ENCODE data around the gene SUSD3. TPM values are rescaled to one million over a fixed set of nuclear protein-coding genes. Genes with fewer than 3 reads are reported as not detected.

The SUSD3 gene
- total RNA-seq, 4 donors from 2014 or later: 2.8 to 8.1 (median 5.6) TPM

DNA sequence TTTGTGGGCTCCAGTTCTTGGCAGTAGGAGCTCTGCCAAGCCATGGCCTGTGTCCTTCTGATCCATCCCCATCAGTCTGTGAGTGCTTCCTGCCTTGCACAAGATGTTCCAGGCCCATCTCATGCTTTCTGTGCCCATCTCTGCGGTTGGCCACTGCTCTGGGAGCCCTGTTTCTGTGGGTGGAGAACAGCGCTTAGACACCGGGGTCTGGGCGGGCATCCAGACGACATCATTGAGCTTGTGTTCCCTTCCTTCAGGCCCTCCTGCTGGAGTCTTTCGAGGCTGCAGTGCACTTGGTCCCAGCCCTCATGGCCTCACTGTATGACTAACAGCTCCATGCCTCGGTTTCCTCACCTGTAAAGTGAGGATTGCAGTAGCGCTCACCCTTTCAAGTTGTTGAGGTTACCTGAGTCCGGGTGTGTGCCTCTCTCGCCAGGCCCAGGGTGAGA, 22.6 kb downstream of the SUSD3 start:
- TF ChIP-seq POLR2A (IDR thresholded peaks at IDR 0.05): no peak
- TF ChIP-seq, protein P1, sequence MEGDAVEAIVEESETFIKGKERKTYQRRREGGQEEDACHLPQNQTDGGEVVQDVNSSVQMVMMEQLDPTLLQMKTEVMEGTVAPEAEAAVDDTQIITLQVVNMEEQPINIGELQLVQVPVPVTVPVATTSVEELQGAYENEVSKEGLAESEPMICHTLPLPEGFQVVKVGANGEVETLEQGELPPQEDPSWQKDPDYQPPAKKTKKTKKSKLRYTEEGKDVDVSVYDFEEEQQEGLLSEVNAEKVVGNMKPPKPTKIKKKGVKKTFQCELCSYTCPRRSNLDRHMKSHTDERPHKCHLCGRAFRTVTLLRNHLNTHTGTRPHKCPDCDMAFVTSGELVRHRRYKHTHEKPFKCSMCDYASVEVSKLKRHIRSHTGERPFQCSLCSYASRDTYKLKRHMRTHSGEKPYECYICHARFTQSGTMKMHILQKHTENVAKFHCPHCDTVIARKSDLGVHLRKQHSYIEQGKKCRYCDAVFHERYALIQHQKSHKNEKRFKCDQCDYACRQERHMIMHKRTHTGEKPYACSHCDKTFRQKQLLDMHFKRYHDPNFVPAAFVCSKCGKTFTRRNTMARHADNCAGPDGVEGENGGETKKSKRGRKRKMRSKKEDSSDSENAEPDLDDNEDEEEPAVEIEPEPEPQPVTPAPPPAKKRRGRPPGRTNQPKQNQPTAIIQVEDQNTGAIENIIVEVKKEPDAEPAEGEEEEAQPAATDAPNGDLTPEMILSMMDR (IDR thresholded peaks at IDR 0.05): no peak
- WGBS, 2 donors: 84% methylated on average over 10 of the region's 10 CpGs
- intact Hi-C loops (cut with DNase I; ENCODE audit: low total_unique reads): no loop called here
- DNase-seq (ENCODE audit: low spot score in 2 of 2): peak in 1 of 2 donors; percentile 53
- H3K4me3 ChIP-seq (ENCODE audit: low read depth, poor library complexity, severe bottlenecking): no peak overlapping the region

DNA sequence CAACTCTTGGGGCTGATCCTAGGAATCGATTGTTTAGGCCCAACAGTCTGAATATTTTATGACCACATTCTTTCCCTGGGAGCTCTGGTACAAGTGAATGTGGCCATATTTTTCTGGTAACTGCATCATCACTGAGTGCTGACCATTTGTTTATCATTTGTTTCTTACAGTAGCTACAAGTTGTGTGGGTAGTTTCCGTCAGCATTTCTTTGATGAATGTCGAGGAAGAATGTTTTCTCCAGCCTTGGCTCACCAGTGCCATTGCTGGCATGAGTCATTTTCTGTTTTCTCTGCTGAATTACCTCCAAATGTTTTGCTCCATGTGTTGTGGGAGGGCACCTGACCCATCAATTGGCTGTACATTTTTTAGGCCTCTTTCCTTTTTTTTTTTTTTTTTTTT, 23.4 kb downstream of the SUSD3 start:
- no peak overlapping the region for H3K4me3 ChIP-seq (ENCODE audit: low read depth, poor library complexity, severe bottlenecking)
- 70 to 74% methylated on average over 3 of the region's 3 CpGs for WGBS, 2 donors
- DNase-seq (ENCODE audit: low spot score in 2 of 2): no peak
- intact Hi-C loops (cut with DNase I; ENCODE audit: low total_unique reads): no loop called here
- TF ChIP-seq, protein P1 (IDR thresholded peaks at IDR 0.05): no peak
- no peak for TF ChIP-seq POLR2A (IDR thresholded peaks at IDR 0.05)

DNA sequence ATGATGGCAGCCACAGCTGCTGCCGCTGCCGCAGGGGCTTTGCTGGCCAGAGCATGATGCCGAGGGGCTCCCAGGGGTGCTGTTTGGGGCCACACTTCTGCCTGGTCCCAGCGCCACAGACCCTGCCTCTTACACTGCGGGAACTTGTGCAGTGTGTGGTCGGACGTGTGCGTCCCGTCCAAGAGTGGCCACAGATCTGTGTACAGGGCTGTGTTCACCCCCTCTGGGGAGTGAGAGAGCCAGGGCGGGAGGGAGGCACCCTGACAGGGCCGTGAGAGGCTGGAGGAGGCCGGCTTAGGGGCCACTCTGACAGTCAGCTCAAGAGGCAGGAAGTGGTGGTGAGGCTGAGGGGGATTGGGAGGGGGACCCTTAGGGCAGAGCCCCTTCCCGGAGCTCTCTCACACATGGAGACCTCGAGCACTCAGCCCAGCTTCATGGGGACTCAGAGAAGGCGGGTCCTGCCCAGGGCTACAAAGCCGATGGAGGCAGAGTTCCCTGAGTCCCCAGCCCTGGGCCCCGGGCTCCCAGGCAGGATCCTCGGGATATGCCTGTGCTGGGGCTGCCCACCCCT, 24.4 kb downstream of the SUSD3 start:
- WGBS, 2 donors: 55 to 66% methylated on average over 16 of the region's 18 CpGs
- no peak overlapping the region for H3K4me3 ChIP-seq (ENCODE audit: low read depth, poor library complexity, severe bottlenecking)
- TF ChIP-seq, protein P1 (IDR thresholded peaks at IDR 0.05): no peak
- no peak for TF ChIP-seq POLR2A (IDR thresholded peaks at IDR 0.05)
- intact Hi-C loops (cut with DNase I; ENCODE audit: low total_unique reads): no loop called here
- peak in 1 of 2 donors; percentile 77 for DNase-seq (ENCODE audit: low spot score in 2 of 2)

DNA sequence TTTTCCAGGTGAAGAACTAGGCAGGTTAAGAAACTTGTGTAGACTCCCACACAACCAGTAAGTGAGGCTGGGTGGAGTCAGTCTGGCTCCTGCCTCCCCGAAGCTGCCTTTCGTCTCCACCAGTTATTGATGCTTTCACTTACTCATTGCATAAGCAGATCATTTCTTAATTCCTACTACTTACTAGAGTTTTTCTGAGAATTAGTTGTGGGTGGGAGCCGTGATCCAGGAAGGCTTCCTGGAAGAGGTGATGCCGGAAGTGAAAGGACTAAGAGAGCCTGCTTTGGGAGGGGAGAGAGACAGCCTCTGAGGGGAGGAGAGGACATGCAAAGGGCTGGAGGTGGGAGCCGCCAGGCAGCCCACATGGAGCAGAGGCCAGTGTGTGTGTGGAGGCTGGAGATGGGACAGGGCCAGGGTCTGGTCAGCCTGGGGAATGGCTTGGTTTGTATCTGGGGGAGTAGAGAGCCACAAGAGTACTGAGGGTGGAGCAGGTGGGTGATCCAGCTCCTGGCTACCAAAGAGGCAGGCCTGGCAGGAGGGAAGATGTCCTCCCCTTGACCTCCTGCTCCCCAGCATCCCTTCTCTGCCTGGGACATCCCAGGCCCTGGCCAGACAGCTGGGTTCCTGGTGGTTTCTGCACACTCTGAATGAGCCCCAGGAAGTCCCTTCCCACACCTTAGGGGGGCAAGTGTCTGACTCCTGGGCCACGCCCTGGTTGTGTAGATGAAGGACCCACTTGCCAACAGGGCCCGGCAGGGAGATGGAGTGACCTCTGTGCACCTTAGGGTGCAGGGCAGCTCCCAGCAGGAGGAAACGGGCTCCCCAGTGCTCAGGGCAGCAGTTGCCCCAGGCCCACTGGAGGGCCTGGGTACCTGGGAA, 25.3 kb downstream of the SUSD3 start:
- 65 to 76% methylated on average over 5 to 7 of the region's 8 CpGs for WGBS, 2 donors
- intact Hi-C loops (cut with DNase I; ENCODE audit: low total_unique reads): no loop called here
- DNase-seq (ENCODE audit: low spot score in 2 of 2): peak in 1 of 2 donors; percentile 52
- no peak for TF ChIP-seq POLR2A (IDR thresholded peaks at IDR 0.05)
- H3K4me3 ChIP-seq (ENCODE audit: low read depth, poor library complexity, severe bottlenecking): no peak overlapping the region

DNA sequence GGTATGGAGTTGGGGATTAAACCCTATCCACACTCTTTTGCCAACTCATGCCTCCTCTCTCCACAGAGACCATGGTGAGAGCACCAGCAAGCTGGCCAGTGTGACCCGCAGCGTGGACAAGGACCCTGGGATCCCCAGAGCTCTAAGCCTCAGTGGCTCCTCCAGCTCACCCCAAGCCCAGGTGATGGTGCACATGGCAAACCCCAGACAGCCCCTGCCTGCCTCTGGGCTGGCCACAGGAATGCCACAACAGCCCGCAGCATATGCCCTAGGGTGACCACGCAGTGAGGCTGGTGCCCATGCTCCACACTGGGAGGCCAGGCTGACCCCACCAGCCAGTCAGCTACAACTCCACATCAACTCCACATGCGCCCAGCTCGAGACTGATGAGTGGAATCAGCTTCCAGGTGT, 26.0 kb downstream of the SUSD3 start:
- 97 to 100% methylated on average over 4 of the region's 6 CpGs for WGBS, 2 donors

DNA sequence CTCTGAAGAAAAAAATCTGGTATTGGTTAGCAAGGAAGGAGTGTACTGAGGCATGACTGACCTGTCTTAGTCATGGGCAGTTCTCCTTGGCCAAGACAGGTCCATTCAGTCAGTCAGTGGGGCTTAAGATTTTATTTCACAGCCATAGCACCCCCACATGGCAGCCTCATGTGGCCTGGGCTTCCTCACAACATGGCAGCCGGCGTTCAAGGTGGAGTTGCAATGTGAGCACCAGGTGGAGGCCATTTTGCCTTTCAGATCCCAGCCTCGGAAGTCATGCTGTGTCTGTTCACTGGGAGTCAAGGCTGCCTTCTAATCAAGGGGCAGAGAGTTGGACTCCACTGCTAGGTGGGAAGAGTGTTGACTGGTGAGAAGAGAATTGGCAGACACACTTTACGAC, 27.2 kb downstream of the SUSD3 start:
- peak in 1 of 2 donors; percentile 64 for DNase-seq (ENCODE audit: low spot score in 2 of 2)
- TF ChIP-seq POLR2A (IDR thresholded peaks at IDR 0.05): no peak
- TF ChIP-seq, protein P1 (IDR thresholded peaks at IDR 0.05): no peak
- intact Hi-C loops (cut with DNase I; ENCODE audit: low total_unique reads): no loop called here
- 95 to 97% methylated on average over 4 of the region's 4 CpGs for WGBS, 2 donors
- no peak overlapping the region for H3K4me3 ChIP-seq (ENCODE audit: low read depth, poor library complexity, severe bottlenecking)

More for the DNA sequence above, 26.0 kb downstream of the SUSD3 start:
- no peak overlapping the region for H3K4me3 ChIP-seq (ENCODE audit: low read depth, poor library complexity, severe bottlenecking)
- intact Hi-C loops (cut with DNase I; ENCODE audit: low total_unique reads): no loop called here
- peak in 1 of 2 donors; percentile 32 for DNase-seq (ENCODE audit: low spot score in 2 of 2)
- TF ChIP-seq, protein P1 (IDR thresholded peaks at IDR 0.05): no peak
- TF ChIP-seq POLR2A (IDR thresholded peaks at IDR 0.05): no peak
